Activated CD8-positive, alpha-beta memory T cell treated with anti-CD3 and anti-CD28 coated beads for 36 hours (primary cell): Measurements from ENCODE around the gene ANKRD13C. TPM values are rescaled to one million over a fixed set of nuclear protein-coding genes. Genes with fewer than 3 reads are reported as not detected.
"Not testable (repeated sequence)": the region's sequence is repeated elsewhere in the genome, so short reads cannot be mapped to it uniquely, and the experiment has no call there.

Experiments
- CTCF ChIA-PET: fragments of 350-600 bp; sonication (Branson Sonifier 250); formaldehyde crosslinking; loops from one replicate; lab custom pipeline; 2021; ENCODE audit warnings: antibody characterized with exemption; lab: Charles Lee
- POLR2A ChIA-PET: fragments of 350-600 bp; sonication (Branson Sonifier 250); formaldehyde crosslinking; loops from one replicate; lab custom pipeline; 2021; ENCODE audit warnings: antibody characterized with exemption; lab: Charles Lee
- total RNA-seq, 2 experiments: library from RNA; stranded (reverse); gene quantifications; one replicate each; pipeline ENCODE4 v1.2.3, GENCODE V29; 2021

Gene ANKRD13C
- 10 to 100 TPM; 22.2 to 24.8 TPM for total RNA-seq

- CTCF ChIA-PET: interaction anchor here (0.9 to 1.2 kb wide), 2 partner anchors 56 to 134 kb away, joined by 3 to 4 read pairs; partner anchors contain the start of genes CTH and SRSF11
- POLR2A ChIA-PET: interaction anchor here (0.6 to 3.6 kb wide), 6 partner anchors 8 to 133 kb away, joined by 3 to 51 read pairs (median 4); partner anchors contain the start of genes CTH and SRSF11
Measured at GRCh38 chr1:70354332-70355110, at the start of gene ANKRD13C. Gene ANKRD13C, minus strand, starts transcription at chr1:70354722. Its CDS starts 314 bp downstream, at chr1:70354408.

GRCh38 chr1:70403759-70404158 is 49.2 kb upstream of the ANKRD13C start:
- CTCF ChIA-PET: no interaction called here

GRCh38 chr1:70401974-70402373 is 47.5 kb upstream of the ANKRD13C start:
- ChIA-PET POLR2A (no interaction called here), CTCF (no interaction called here)

More at GRCh38 chr1:70403759-70404158, 49.2 kb upstream of the ANKRD13C start:
- POLR2A ChIA-PET: no interaction called here

GRCh38 chr1:70400335-70400734 is 45.8 kb upstream of the ANKRD13C start:
- ChIA-PET CTCF (interaction anchor here (0.6 kb wide), 1 partner anchor 685 kb away, joined by 3 read pairs; no protein-coding TSS in a partner anchor), POLR2A (no interaction called here)

- ChIA-PET CTCF (no interaction called here), POLR2A (no interaction called here)
Measured at GRCh38 chr1:70397013-70397412, 42.5 kb upstream of the ANKRD13C start.

- ChIA-PET POLR2A (no interaction called here), CTCF (no interaction called here)
Measured at GRCh38 chr1:70396607-70397006, 42.1 kb upstream of the ANKRD13C start.

- ChIA-PET POLR2A (interaction anchor here (1.3 kb wide), 1 partner anchor 19 kb away, joined by 3 read pairs; the partner anchor contains the start of gene CTH), CTCF (no interaction called here)
Measured at GRCh38 chr1:70392626-70393025, 38.1 kb upstream of the ANKRD13C start.

GRCh38 chr1:70387507-70387906 is 33.0 kb upstream of the ANKRD13C start:
- ChIA-PET CTCF (no interaction called here), POLR2A (no interaction called here)

- ChIA-PET POLR2A (no interaction called here), CTCF (no interaction called here)
Measured at GRCh38 chr1:70386121-70386520, 31.6 kb upstream of the ANKRD13C start.

- ChIA-PET CTCF (no interaction called here), POLR2A (no interaction called here)
Measured at GRCh38 chr1:70385477-70385876, 31.0 kb upstream of the ANKRD13C start.

- ChIA-PET CTCF (no interaction called here), POLR2A (no interaction called here)
Measured at GRCh38 chr1:70384542-70384941, 30.0 kb upstream of the ANKRD13C start.

- CTCF ChIA-PET: no interaction called here
- POLR2A ChIA-PET: no interaction called here
Measured at GRCh38 chr1:70383483-70383882, 29.0 kb upstream of the ANKRD13C start.

- ChIA-PET CTCF (no interaction called here), POLR2A (no interaction called here)
Measured at GRCh38 chr1:70382682-70383081, 28.2 kb upstream of the ANKRD13C start.

- CTCF ChIA-PET: interaction anchor here (0.6 kb wide), 1 partner anchor 137 kb away, joined by 3 read pairs; no protein-coding TSS in a partner anchor
Measured at GRCh38 chr1:70376196-70376595, 21.7 kb upstream of the ANKRD13C start.

GRCh38 chr1:70373580-70373979 is 19.1 kb upstream of the ANKRD13C start:
- POLR2A ChIA-PET: interaction anchor here (0.6 kb wide), 1 partner anchor 348 kb away, joined by 5 read pairs; no protein-coding TSS in a partner anchor
- CTCF ChIA-PET: not testable (repeated sequence)

More at GRCh38 chr1:70376196-70376595, 21.7 kb upstream of the ANKRD13C start:
- POLR2A ChIA-PET: no interaction called here

- ChIA-PET CTCF (no interaction called here), POLR2A (no interaction called here)
Measured at GRCh38 chr1:70372426-70372825, 17.9 kb upstream of the ANKRD13C start.

GRCh38 chr1:70371586-70371985 is 17.1 kb upstream of the ANKRD13C start:
- POLR2A ChIA-PET, CTCF ChIA-PET: not testable (repeated sequence)

GRCh38 chr1:70367397-70367796 is 12.9 kb upstream of the ANKRD13C start:
- CTCF ChIA-PET, POLR2A ChIA-PET: not testable (repeated sequence)

GRCh38 chr1:70366997-70367396 is 12.5 kb upstream of the ANKRD13C start:
- POLR2A ChIA-PET, CTCF ChIA-PET: not testable (repeated sequence)

GRCh38 chr1:70366425-70366952 is 12.0 kb upstream of the ANKRD13C start:
- POLR2A ChIA-PET: not testable (repeated sequence)

More at GRCh38 chr1:70366425-70366952, 12.0 kb upstream of the ANKRD13C start:
- CTCF ChIA-PET: not testable (repeated sequence)
